H9 (cell line): ENCODE measurements around the gene CELF5. TPM values are rescaled to one million over a fixed set of nuclear protein-coding genes. Genes with fewer than 3 reads are reported as not detected.

ENCODE experiments used
- DNase-seq: peaks from one replicate; pipeline ENCODE4 v3.0.0-alpha.2; 2017
- H2AFZ ChIP-seq: one replicate; pipeline ENCODE4 v1.6.1; 2013; ENCODE audit warnings: mild to moderate bottlenecking, low read length, control low read depth, moderate library complexity
- H2AK5ac ChIP-seq: 2 replicates; pipeline ENCODE4 v1.6.1; 2013; ENCODE audit warnings: low read length, control low read depth, mixed read lengths; ENCODE audit not compliant: insufficient read length
- H2BK120ac ChIP-seq: one replicate; pipeline ENCODE4 v1.6.1; 2013; ENCODE audit warnings: low read depth, mild to moderate bottlenecking, low read length, control low read depth, inconsistent platforms; ENCODE audit not compliant: poor library complexity, severe bottlenecking
- H2BK12ac ChIP-seq: 2 replicates; pipeline ENCODE4 v1.6.1; 2013; ENCODE audit warnings: low read length, control low read depth, mixed read lengths, low read depth; ENCODE audit not compliant: insufficient read length
- H2BK15ac ChIP-seq: 2 replicates; pipeline ENCODE4 v1.6.1; 2013; ENCODE audit warnings: low read depth, low read length, control low read depth
- H2BK20ac ChIP-seq: one replicate; pipeline ENCODE4 v1.6.1; 2013; ENCODE audit warnings: low read depth, mild to moderate bottlenecking, low read length, control low read depth, inconsistent platforms; ENCODE audit not compliant: poor library complexity, severe bottlenecking
- H2BK5ac ChIP-seq: 2 replicates; pipeline ENCODE4 v1.6.1; 2013; ENCODE audit warnings: low read length, control low read depth, mixed read lengths; ENCODE audit not compliant: insufficient read length
- H3K14ac ChIP-seq: 2 replicates; pipeline ENCODE4 v1.6.1; 2013; ENCODE audit warnings: low read length, control low read depth; ENCODE audit not compliant: insufficient read depth
- H3K18ac ChIP-seq: 2 replicates; pipeline ENCODE4 v1.6.1; 2013; ENCODE audit warnings: low read depth, mild to moderate bottlenecking, mixed read lengths, low read length, control low read depth; ENCODE audit not compliant: insufficient read length
- H3K23ac ChIP-seq: 2 replicates; pipeline ENCODE4 v1.6.1; 2013; ENCODE audit warnings: low read length, control low read depth, mixed read lengths, low read depth; ENCODE audit not compliant: insufficient read length
- H3K23me2 ChIP-seq: 2 replicates; pipeline ENCODE4 v1.6.1; 2013; ENCODE audit warnings: low read depth, mild to moderate bottlenecking, mixed read lengths, low read length, control low read depth; ENCODE audit not compliant: insufficient read length, poor library complexity, severe bottlenecking
- H3K27ac ChIP-seq: 2 replicates; pipeline ENCODE4 v1.5.1; 2013; ENCODE audit warnings: low read length, control low read depth, mixed read lengths, low read depth; ENCODE audit not compliant: insufficient read length
- H3K27me3 ChIP-seq: 2 replicates; pipeline ENCODE4 v1.6.1; 2013; ENCODE audit warnings: low read length, control low read depth, inconsistent platforms; ENCODE audit not compliant: insufficient read depth
- H3K4ac ChIP-seq: 2 replicates; pipeline ENCODE4 v1.6.1; 2013; ENCODE audit warnings: low read depth, mild to moderate bottlenecking, control low read depth, inconsistent platforms, low read length, moderate library complexity
- H3K4me1 ChIP-seq: 2 replicates; pipeline ENCODE4 v1.6.1; 2013; ENCODE audit warnings: low read length, control low read depth, inconsistent platforms; ENCODE audit not compliant: insufficient read depth
- H3K4me2 ChIP-seq: 2 replicates; pipeline ENCODE4 v1.6.1; 2013; ENCODE audit warnings: low read length, control low read depth, mixed read lengths; ENCODE audit not compliant: insufficient read length, insufficient read depth
- H3K56ac ChIP-seq: 2 replicates; pipeline ENCODE4 v1.6.1; 2013; ENCODE audit warnings: low read depth, mild to moderate bottlenecking, mixed read lengths, low read length, control low read depth; ENCODE audit not compliant: insufficient read length
- H3K79me1 ChIP-seq: 2 replicates; pipeline ENCODE4 v1.6.1; 2013; ENCODE audit warnings: low read depth, mild to moderate bottlenecking, moderate library complexity, low read length, control low read depth, inconsistent platforms; ENCODE audit not compliant: insufficient read depth, poor library complexity, severe bottlenecking
- H3K79me2 ChIP-seq: 2 replicates; pipeline ENCODE4 v1.6.1; 2013; ENCODE audit warnings: low read length, control low read depth, inconsistent platforms; ENCODE audit not compliant: insufficient read depth
- H3K9ac ChIP-seq: 2 replicates; pipeline ENCODE4 v1.6.1; 2013; ENCODE audit warnings: low read length, control low read depth, mixed read lengths; ENCODE audit not compliant: insufficient read length; ENCODE audit errors: extremely low read depth
- H3K9me3 ChIP-seq: one replicate; pipeline ENCODE4 v1.6.1; 2013; ENCODE audit warnings: low read depth, low read length, inconsistent platforms; ENCODE audit not compliant: control insufficient read depth
- H3T11ph ChIP-seq: one replicate; pipeline ENCODE4 v1.6.1; 2013; ENCODE audit warnings: mild to moderate bottlenecking, low read length, control low read depth, inconsistent platforms
- H4K20me1 ChIP-seq: one replicate; pipeline ENCODE4 v1.6.1; 2013; ENCODE audit not compliant: control insufficient read depth, insufficient read length, insufficient read depth
- H4K5ac ChIP-seq: 2 replicates; pipeline ENCODE4 v1.6.1; 2013; ENCODE audit warnings: low read depth, mild to moderate bottlenecking, mixed read lengths, low read length, control low read depth; ENCODE audit not compliant: insufficient read length
- H4K8ac ChIP-seq: replicated peaks from 2 replicates; pipeline ENCODE4 v1.6.1; 2013; ENCODE audit warnings: low read length, control low read depth, mixed read lengths, low read depth; ENCODE audit not compliant: insufficient read length
- H4K91ac ChIP-seq: 2 replicates; pipeline ENCODE4 v1.6.1; 2013; ENCODE audit warnings: low read depth, mild to moderate bottlenecking, moderate library complexity, mixed read lengths, low read length, control low read depth; ENCODE audit not compliant: insufficient read length
- H3K27ac Mint-ChIP-seq, 3 experiments: 2 replicates in 2 of 3; 3 replicates in 1 of 3; pipeline ENCODE4 v1.8.0; 2020 to 2021; ENCODE audit warnings: mixed read lengths in 3 of 3, mild to moderate bottlenecking in 1 of 3, moderate library complexity in 1 of 3
- H3K27me3 Mint-ChIP-seq: 2 replicates; pipeline ENCODE4 v1.8.0; 2021; ENCODE audit warnings: low read depth, mild to moderate bottlenecking, moderate library complexity, mixed read lengths
- H3K36me3 Mint-ChIP-seq, 3 experiments: 2 replicates in 2 of 3; 3 replicates in 1 of 3; pipeline ENCODE4 v1.8.0; 2020 to 2021; ENCODE audit warnings: low read depth in 3 of 3, mixed read lengths in 3 of 3; ENCODE audit not compliant: insufficient read depth in 1 of 3
- H3K4me1 Mint-ChIP-seq, 2 experiments: 2 replicates each; pipeline ENCODE4 v1.8.0; 2020; ENCODE audit warnings: mixed read lengths in 2 of 2
- H3K4me3 Mint-ChIP-seq, 2 experiments: 2 replicates in 1 of 2; 3 replicates in 1 of 2; pipeline ENCODE4 v1.8.0; 2020 to 2021; ENCODE audit warnings: mild to moderate bottlenecking in 2 of 2, mixed read lengths in 2 of 2, moderate library complexity in 1 of 2
- H3K9me3 Mint-ChIP-seq, 2 experiments: 2 replicates in 1 of 2; 3 replicates in 1 of 2; pipeline ENCODE4 v1.8.0; 2020; ENCODE audit warnings: mild to moderate bottlenecking in 2 of 2, mixed read lengths in 2 of 2, moderate library complexity in 1 of 2
- WGBS: extraction: QIAGEN DNeasy Blood & Tissue Kit; methylation state at CpG from one replicate; pipeline ENCODE4 v1.1.7; 2013; ENCODE audit warnings: missing lambda C conversion rate, low lambda C conversion rate, mixed read lengths; ENCODE audit not compliant: insufficient read length; ENCODE audit errors: extremely low coverage; 5-methylcytosine and 5-hydroxymethylcytosine counted together
- total RNA-seq: library from RNA; stranded (reverse); gene quantifications from 2 replicates; pipeline ENCODE4 v1.2.1, GENCODE V29; 2021
- TF ChIP-seq, protein P1 (sequence below): fragments of 200-600 bp; sonication (generic); conservative IDR thresholded peaks from 3 replicates; pipeline ENCODE4 v1.8.0; 2021; ENCODE audit warnings: antibody characterized with exemption, mild to moderate bottlenecking

CELF5 gene
- total RNA-seq, 1 experiment from 2014 or later, result 4.8 TPM

- H2BK15ac ChIP-seq, result no peak overlapping the region
- no peak for DNase-seq
- H3K9ac ChIP-seq, result no peak overlapping the region
- no peak overlapping the region for H2AK5ac ChIP-seq
- no peak overlapping the region for H4K8ac ChIP-seq
- H3K27me3 ChIP-seq, result no peaks in the 10 kb centered on the region
- no CpG with 5 or more reads among the region's 33 CpGs for WGBS
- no peak overlapping the region for H2BK20ac ChIP-seq
- H2BK120ac ChIP-seq, result no peak overlapping the region
- H3K36me3 Mint-ChIP-seq, result peaks cover 8 to 34% (median 8%) of the 10 kb centered on the region in 3 experiments; a peak in 6 of 7 replicates
- H3T11ph ChIP-seq, result no peak overlapping the region
- no peaks in the 10 kb centered on the region for H3K79me1 ChIP-seq
- peaks cover 4% of the 10 kb centered on the region for H3K27me3 Mint-ChIP-seq
- no peak overlapping the region for H3K4ac ChIP-seq
- no peak overlapping the region for H4K91ac ChIP-seq
- no peak overlapping the region for H2BK12ac ChIP-seq
- no peak overlapping the region for H3K4me3 Mint-ChIP-seq
- no peaks in the 10 kb centered on the region for H3K9me3 Mint-ChIP-seq
- no peak overlapping the region for H3K23ac ChIP-seq
- TF ChIP-seq, protein P1, sequence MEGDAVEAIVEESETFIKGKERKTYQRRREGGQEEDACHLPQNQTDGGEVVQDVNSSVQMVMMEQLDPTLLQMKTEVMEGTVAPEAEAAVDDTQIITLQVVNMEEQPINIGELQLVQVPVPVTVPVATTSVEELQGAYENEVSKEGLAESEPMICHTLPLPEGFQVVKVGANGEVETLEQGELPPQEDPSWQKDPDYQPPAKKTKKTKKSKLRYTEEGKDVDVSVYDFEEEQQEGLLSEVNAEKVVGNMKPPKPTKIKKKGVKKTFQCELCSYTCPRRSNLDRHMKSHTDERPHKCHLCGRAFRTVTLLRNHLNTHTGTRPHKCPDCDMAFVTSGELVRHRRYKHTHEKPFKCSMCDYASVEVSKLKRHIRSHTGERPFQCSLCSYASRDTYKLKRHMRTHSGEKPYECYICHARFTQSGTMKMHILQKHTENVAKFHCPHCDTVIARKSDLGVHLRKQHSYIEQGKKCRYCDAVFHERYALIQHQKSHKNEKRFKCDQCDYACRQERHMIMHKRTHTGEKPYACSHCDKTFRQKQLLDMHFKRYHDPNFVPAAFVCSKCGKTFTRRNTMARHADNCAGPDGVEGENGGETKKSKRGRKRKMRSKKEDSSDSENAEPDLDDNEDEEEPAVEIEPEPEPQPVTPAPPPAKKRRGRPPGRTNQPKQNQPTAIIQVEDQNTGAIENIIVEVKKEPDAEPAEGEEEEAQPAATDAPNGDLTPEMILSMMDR, result no peak
- no peaks in the 10 kb centered on the region for H3K79me2 ChIP-seq
- H3K27ac Mint-ChIP-seq, result no peak overlapping the region; a peak in 1 of 7 replicates
- H3K27ac ChIP-seq, result no peak overlapping the region
- no peak overlapping the region for H3K56ac ChIP-seq
- H3K14ac ChIP-seq, result no peak overlapping the region
- H4K20me1 ChIP-seq, result peaks cover 2% of the 10 kb centered on the region
- H3K9me3 ChIP-seq, result no peaks in the 10 kb centered on the region
- H3K4me1 Mint-ChIP-seq, result peaks cover 3 to 6% of the 10 kb centered on the region in 2 experiments
- H2BK5ac ChIP-seq, result no peak overlapping the region
- no peak overlapping the region for H3K4me2 ChIP-seq
- no peaks in the 10 kb centered on the region for H3K23me2 ChIP-seq
- no peak overlapping the region for H4K5ac ChIP-seq
- no peak overlapping the region for H2AFZ ChIP-seq
- no peak overlapping the region for H3K18ac ChIP-seq
- H3K4me1 ChIP-seq, result no peaks in the 10 kb centered on the region
These were observed 15.9 kb upstream of the CELF5 start for GRCh38 chr19:3208317-3209207.
